SU-DHL-6 (cell line): ENCODE results near the gene SKA1.

Source experiments
- EZH2phosphoT487 ChIP-seq: fragments of 200-600 bp; sonication (generic), shearing (Covaris generic); conservative IDR thresholded peaks from 2 replicates; pipeline ENCODE4 v1.6.1; 2018; ENCODE audit warnings: mild to moderate bottlenecking, antibody characterized with exemption, low read length, moderate library complexity, mixed read lengths
- TF ChIP-seq, protein P1 (sequence below): fragments of 200-600 bp; sonication (generic); IDR thresholded peaks from one replicate; pipeline ENCODE4 v1.5.1; 2017; ENCODE audit warnings: antibody characterized with exemption, mild to moderate bottlenecking, low read length, moderate library complexity; ENCODE audit not compliant: insufficient read depth, poor library complexity, severe bottlenecking

DNA sequence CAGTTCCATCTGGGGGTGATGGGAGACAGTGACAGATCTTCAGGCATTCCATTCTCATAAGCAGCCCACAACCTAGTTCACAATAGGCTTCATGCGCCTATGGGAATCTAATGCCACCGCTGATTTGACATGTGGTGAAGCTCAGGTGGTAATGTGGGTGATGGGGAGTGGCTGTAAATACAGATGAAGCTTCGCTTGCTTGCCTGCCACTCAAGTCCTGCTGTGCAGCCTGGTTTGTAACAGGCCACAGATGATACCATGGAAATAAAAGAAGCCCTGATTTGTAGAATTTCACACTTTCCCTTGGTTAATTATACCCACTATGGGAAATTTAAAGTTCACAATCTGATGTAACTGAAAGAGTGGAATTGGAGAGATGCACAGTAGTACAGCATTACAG is 46.9 kb upstream of the SKA1 start:
- TF ChIP-seq, protein P1, sequence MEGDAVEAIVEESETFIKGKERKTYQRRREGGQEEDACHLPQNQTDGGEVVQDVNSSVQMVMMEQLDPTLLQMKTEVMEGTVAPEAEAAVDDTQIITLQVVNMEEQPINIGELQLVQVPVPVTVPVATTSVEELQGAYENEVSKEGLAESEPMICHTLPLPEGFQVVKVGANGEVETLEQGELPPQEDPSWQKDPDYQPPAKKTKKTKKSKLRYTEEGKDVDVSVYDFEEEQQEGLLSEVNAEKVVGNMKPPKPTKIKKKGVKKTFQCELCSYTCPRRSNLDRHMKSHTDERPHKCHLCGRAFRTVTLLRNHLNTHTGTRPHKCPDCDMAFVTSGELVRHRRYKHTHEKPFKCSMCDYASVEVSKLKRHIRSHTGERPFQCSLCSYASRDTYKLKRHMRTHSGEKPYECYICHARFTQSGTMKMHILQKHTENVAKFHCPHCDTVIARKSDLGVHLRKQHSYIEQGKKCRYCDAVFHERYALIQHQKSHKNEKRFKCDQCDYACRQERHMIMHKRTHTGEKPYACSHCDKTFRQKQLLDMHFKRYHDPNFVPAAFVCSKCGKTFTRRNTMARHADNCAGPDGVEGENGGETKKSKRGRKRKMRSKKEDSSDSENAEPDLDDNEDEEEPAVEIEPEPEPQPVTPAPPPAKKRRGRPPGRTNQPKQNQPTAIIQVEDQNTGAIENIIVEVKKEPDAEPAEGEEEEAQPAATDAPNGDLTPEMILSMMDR, result no peak
- no peak for TF ChIP-seq EZH2phosphoT487
